NCI-H748 (cell line): Measurements from ENCODE around the gene COASY.

ENCODE experiments used
- DNase-seq: peaks from one replicate; lab custom pipeline; 2025; ENCODE audit not compliant: unreplicated experiment; lab: John Stamatoyannopoulos, UW

Gene COASY

DNA sequence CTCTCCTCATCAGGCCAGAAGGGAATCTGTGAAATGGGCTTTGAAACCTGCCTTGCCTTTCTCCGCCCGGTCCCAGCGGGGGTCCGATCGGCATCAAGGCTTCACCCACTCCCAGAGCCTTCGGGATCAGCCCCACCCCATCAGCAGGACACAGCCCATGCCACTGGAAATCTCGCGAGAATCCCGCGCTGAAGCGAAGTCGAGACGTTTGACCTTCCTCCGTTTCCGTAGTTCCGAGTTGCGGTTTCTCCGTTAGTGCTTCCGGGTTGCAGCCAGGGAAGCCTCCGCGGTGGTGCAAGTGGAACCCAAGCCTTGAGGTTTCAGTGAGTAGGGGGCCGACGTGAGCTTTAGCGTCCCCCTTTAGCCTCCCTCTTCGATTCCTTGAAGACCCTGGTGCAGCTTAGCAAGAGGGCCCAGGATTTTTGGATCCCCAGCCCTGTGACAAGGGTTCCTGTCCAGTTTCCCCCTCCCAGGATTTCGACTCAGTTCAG, at the start of gene COASY:
COASY (plus strand) TSS at position 252 of the 491 bp plus-strand sequence. CDS start 475 bp downstream, outside the sequence.
- DNase-seq: peak; percentile 98

DNA sequence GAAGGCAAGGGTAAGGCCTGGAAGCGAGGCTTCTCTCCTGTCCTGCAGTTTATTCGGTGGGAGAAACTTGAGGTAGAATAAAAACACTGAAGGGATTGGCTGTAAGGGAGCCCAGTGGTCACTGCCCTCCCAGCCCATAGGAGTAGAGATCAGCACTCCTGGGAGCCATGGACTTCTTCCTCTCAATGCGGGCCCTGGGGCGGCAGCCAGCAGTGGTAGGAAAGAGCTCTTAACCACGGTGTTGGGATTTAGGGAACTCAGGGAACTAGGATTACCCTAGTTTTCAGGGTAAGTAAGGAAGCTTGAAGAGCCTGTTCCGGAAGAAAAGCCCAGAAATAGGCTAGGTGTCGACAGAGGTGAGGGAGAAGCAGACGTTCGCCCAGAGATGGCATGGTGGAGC, 49.7 kb upstream of the COASY start:
- no peak for DNase-seq

DNA sequence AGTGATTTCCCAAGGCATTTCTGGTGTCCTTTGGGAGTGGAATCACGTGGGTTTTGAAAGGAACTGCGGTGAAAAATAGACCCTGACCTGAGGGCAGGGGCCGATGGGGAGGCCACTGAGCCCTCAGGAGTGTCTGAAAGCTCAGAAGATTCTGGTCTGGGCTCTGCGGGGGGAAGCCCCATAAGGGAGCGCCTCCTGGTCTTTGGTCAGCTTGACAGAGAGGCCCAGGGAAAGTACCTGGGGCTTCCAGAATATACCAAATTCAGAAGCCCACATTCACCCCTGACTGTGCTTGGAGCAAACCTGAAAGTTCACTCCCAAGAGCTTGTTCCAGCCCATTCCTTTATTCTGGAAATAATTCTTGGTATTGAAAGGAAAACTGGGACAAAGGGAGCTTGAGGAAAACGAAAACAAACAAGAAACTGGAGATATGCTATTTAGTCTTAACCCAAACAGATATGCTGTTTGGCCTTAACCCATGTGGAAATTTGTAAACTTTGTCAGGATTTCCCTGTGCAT, 49.2 kb upstream of the COASY start:
- DNase-seq: no peak

DNA sequence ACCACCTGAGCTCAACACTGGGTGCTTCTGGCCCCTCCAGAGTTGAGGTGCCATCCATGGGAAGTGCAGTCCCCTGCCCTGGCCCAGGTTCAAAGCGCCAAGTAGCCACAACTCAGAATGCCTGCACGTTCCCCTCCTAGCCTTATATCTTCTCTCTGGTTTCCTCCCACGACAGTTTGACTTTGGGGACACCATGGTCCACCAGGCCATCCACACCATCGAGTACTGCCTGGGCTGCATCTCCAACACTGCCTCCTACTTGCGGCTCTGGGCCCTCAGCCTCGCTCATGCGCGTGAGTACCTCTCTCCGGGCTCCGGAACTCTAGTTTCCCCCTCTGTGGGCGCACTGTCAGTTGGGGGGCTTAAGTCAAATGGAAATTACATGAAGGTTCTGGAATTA, 48.3 kb upstream of the COASY start:
- DNase-seq: no peak

DNA sequence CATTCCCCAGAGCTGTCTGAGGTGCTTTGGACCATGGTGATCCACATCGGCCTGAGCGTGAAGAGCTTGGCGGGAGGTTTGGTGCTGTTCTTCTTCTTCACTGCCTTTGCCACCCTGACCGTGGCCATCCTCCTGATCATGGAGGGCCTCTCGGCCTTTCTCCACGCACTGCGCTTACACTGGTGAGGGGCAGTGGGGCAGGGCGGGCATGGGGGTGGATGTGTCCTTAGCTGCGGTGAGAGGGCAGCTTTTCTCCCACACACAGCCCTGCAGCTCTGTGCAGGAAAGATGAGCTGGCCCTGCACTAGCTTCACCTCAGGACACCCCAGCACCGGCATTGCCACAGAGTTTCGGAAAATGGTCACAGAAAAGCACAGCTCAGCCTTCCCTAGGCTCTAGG, 47.7 kb upstream of the COASY start:
- no peak for DNase-seq

DNA sequence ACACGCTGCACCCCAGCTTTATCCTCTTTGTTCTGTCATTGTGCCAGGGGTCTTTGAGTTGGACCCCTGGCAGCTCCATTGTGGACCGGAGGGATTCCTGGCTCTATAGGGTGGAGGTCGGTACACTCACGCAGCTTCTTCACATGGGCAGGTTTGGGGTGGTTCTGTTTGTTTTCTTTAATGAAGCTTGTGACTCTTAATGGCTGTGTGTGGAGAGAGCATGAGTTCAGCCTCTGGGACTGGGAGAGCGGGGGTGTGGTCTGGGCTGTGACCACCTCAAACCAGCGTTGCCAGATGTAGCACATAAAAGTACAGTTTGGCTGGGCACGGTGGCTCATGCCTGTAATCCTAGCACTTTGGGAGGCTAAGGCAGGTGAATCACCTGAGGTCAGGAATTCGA, 47.1 kb upstream of the COASY start:
- no peak for DNase-seq

DNA sequence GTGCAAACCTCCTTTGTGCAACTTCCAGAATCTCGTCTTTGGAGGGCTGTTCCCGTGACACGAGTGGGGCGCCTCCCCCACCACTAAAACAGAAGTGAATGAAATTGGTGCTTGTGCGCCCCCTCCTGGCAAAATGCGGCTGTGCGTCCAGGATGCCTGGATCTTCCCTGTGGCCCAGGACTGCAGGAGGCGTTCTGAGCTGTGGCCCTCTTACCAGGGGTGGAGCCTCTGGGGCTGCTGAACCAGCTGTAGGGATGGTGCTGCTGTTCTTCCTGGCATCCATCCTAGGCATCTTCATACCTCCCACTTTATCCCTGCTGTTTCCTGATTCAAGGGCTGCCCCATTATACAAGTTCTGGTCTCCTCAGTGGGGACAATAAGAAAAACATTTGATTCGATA, 44.4 kb upstream of the COASY start:
- DNase-seq: peak; percentile 52

DNA sequence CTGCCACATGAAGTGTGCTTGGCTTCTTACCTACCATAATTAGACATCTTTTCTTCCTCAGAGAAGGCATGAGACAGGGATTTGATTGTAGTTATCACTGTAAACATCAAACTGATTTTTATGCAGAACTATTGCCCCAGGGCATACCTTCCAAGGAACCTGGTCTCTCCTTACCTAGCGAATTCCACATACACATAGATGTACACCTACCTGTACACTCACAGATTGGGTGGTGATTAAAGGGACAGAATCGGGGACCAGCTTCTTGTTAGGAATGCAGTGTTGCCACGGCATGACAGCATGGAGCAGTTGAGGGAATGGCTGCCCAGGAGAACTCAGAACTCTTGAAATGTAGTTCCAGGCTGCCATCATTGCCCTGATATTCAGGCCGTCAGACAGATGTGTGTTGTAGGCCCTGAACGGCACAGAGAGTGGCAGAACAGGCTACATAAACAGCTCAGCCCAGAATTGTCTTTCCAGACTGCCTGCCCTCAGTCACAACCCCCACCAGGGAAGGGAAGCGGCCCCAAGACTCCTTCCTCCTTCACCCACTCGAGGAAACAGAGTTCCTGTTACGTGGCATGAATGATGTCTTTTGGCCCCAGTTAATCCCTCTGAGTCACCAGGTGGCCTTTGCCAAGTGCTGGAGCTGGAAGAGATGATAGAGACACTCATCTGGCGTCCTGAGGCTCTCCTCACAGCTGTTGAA, 43.7 kb upstream of the COASY start:
- no peak for DNase-seq

DNA sequence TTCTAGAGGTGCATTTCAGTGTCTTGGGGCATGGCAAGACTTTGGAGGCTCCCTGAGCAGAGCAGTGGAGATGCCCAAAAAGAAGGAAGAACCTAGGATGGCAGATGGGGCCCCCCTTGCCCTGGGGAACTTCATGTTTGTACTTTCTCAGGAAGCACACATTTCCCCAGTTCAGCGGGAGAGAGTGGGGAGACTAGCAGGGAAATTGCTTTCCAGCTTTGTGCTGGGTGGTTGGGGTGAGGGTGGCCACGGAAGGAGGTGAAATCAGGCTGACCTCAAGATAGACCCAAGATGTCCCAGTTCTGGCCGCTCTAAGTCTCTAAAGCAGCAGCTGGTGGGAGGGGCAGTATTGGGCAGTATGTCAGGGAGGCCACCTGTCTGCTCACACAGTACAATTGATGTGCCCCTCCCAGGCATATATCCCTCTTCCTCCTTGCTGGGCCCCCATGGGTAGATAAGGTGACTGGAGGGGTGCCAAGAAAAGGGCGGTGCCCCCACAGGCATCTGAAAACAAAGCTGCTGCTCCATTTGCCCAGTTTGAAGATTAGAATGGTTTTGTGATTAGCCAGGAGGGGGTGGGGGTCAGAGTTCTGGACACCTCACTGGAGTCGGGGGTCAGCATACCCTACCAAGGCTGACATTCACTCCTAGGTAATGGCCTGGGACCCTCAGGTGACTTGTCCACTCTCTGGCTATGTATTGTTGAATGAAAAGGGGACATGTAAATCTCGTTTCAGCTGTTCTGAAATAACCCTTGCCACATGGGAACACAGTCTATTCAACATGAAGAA, 43.0 kb upstream of the COASY start:
- DNase-seq: no peak

DNA sequence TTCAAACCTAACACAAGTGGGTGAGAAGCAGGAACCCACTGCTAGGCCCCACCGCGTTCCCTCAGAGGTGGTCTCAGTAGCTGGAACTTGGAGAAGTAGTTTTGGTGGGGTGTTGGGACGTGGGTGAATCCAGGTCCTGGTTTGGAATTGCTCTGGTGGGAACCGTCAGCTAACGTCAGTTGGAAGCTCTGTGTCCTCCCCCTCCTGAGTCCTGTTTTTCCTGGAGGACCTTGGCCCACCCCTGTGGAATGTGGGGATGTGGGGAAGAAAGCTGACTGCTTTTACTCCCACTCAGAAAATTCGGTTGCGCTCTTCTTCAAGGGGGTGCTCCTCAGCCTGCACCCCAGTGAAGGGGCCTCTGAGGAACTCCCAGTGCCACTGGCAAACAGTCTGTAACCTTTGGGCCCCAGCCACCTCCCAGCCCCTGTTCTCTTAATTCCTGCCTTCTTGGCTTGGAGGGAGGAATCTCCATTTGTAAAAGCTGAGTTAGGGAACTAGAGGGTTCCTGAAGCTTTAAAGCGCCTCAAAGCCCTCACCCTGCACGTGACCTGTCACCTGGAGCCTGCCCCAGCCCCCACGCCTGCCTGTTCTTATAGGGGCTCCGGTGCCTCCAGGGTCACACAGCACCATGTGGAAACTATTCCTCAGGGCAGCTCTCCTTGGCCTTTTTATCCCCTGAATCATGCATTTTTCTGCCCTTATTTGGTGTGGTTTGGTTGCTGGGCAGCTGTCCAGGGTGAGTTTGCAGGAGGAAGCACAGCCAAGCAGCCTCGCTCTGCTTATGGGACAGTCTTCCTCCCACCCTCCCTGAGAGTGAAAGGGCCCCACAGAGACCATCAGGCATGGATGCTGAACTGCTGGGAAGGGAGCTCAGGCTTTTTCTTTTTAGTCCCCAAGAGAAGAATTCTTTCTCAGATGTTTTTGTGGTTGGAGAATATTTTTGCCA, 42.1 kb upstream of the COASY start:
- no peak for DNase-seq

DNA sequence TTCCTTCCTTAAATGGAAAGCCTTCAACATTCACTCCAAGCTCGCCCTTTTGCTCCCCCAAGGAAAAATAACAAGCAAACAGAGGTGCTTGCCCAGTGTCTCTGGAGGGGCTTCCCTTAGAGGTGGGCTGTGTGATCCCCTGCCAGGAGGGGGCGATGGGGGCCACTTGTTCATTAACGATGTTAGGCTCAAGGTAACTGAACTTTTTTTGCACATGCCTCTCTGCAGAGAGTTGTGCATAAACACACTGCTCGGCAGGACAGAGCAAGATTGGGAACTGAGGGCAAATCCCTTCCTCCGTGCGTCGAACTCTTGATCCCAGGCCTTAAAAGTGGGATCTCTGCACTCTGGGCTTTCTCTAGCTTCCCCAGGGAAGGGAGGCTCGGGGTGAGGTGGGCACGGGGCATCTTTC, 41.4 kb upstream of the COASY start:
- DNase-seq: no peak

DNA sequence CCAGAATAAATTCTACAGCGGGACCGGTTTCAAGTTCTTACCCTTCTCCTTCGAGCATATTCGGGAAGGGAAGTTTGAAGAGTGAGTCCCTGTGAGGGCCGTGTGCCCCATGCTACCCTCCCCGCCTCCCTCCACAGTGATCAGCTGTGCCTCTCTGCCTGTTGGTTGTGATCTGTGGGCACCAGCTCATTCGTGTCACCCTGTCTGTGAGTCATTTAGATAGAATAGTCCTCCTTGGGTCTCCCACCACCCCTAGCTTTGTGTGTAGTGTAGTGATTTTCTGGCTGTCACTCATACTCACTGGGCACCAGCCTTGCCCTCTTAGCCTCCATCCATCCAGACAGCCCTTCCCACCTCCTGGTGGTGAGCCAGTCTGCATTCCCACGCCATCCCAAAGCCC, 40.9 kb upstream of the COASY start:
- no peak for DNase-seq

DNA sequence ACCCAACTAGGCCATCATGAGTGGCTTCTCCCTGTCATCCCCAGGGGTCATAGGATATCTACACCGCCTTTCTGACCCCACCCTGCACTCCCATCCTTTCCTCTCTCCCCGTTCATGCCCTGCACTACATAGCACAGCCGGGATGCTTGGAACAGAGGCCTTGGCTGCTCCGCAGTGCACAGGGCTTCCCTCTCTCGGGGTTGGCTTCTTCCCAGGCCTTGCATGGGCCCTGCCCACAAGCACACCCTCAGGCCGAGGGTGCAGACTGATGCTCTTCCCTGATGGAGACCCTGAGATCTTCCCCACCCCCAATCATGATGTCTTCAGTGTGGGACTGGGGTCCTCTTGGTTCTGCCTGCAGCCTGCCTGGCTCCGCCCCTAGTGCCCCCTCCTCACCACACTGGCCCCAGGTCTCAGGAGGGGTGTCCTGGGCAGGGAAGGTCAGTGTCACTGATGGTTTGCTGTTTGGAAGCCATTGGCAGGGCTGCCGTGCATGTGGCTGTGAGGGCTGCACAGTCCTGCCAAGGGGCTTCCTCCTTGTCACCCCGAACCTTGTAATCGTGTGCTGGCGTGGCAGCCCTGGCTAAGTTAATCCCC, 40.2 kb upstream of the COASY start:
- no peak for DNase-seq

DNA sequence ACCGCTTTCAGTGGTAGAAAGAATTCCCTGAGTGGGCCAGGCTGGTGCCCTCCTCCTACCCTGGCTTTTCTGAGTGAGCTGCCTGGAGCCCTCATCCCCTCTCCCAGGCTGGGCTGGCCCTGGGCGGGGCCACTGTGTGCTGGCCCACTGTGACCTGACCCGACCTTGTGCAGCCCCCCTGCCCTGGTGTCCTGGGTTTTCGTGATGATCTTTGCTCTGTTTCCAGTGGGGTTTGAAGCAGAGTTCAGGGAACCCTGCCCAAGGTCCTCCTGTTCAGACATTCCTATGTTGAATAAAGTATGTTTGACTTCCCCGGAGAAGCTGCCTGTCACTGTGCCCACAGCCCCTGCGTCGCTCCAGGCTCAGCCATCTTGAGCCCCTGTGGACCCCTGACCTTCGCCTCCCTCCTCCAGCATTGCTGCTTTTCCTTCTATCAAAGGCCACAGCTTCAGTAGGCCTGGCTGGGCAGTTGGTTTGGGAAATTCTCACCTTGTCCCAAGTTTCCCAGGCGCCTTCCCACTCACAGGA, 39.6 kb upstream of the COASY start:
- no peak for DNase-seq

DNA sequence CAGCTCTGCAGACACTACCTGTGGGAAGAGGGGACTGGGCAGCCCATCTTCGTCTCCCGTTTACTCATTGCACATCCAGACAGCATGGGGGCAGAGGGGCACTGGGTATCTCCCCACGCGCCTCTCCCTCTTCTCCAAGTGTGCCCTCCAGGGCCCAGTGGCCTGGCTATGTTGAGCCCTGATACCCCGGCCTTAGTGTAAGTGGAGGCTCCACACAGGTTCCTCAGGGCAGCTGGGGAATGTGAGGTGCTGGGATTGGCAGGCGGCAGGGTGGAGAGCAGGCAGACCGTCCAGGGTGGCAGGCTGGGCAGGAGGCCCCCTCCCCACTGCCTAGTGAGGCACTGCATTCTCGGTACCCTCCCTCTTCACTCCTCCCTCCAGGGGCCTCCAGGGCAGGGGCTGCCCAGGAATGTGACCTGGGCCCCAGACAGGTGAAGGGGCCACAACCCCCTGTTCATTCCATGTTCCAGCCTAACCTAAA, 39.1 kb upstream of the COASY start:
- DNase-seq: no peak

DNA sequence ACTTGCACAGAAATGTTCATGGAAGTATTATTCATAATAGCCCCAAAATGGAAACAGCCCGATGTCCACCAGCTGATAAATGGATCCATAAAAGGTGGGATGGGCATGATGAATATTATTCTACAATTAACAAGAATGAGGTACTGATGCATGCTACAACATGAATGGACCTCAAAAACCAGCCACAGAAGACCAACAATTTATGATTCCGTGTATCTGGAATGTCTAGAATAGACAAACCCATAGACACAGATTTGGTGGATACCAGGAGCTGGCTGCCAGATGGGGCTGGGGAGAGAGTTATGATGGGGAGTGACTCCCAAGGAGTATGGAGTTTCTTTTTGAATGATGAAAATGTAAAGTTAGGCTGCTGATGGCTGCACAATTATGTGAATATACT, 36.7 kb upstream of the COASY start:
- DNase-seq: no peak

DNA sequence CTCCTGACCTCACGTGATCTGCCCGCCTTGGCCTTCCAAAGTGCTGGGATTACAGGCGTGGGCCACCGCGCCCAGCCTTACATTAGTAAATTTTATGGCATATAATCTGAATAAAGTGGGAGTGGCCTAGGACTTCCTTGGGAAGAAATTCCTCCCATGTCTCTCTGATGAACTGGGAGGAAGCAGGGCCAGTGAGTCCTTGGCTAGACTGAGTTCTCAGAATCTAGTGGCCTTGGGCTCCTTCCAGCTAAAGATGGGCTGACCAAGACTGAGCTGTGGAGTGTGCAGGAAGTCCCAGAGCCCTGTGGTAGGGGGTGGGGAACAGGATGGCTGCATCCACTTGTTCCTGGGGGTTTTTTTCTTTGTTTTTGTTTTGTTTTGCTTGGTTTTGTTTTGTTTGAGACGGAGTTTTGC, 35.9 kb upstream of the COASY start:
- no peak for DNase-seq

DNA sequence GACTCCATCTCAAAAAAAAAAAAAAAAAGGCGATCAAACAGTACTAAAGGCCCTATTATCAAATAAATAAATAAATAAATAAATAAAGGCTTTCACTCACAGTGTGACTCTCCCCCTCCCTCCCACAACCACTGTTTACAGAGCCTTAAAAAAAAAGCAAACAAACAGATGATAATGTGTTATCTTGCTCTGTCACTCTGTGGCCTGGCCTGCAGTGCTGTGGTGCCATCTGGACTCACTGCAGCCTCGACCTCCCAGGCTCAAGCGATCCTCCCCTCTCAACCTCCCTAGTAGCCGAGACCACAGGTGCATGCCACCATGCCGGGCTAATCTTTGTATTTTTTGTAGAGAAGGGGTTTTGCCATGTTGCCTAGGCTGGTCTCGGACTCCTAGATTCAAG, 34.0 kb upstream of the COASY start:
- DNase-seq: no peak

DNA sequence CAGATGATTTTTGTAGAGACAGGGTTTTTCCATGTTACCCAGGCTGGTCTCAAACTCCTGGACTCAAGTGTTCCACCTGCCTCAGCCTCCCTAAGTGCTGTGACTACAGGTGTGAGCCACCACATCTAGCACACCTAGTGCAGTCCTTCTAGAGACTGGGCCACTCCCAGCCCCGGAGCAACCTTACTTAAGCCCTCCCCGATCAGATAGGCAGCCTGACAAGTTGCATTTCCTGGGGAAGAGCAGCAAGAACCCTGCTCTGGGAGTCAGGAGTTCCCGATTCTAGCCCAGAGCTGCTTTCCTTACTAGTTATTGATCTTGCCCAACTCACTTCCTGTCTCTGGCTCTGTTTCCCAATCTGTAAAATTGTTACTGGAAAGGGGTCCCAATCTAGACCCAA, 32.9 kb upstream of the COASY start:
- DNase-seq: no peak

DNA sequence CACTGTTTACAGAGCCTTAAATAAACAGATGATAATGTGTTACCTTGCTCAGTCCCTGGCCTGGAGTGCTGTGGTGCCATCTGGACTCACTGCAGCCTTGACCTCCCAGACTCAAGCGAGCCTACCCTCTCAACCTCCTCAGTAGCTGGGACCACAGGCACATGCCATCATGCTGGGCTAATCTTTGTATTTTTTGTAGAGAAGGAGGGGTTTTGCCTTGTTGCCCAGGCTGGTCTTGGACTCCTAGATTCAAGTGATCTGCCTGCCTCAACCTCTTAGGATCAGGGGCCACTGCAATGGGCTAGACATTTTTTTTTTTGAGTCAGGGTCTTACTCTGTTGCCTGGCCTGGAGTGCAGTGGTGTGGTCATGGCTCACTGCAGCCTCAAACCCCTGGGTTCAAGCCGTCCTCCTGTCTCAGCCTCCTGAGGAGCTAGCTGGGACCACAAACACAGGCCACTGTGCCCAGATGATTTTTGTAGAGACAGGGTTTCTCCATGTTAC, 30.9 kb upstream of the COASY start:
- DNase-seq: peak; percentile 53
